GM19240 (cell line): ENCODE data around the gene VSIG10.
"Not testable (repeated sequence)": the region's sequence is repeated elsewhere in the genome, so short reads cannot be mapped to it uniquely, and the experiment has no call there.

Experiments used
- DNase-seq: peaks from one replicate; pipeline ENCODE4 v3.0.0; 2011; ENCODE audit warnings: low spot score; ENCODE audit not compliant: insufficient read length

VSIG10 gene

DNA sequence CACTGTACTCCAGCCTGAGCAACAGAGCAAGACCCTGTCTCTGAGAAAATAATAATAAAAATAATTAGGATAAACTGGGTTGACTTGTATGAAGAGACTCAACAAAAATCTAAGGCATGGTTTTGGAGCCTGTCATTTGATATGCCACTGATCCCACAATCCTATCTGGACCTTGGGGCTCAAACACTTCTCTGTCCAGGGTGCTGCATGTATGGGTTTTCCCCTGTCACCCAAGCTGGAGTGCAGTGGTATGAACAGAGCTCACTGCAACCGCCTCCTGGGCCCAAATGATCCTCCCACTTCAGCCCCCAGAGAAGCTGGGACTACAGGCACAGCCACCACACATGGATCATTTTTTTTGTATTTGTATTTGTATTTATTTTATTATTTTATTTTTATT is 5.3 kb upstream of the VSIG10 start:
- no peak for DNase-seq

DNA sequence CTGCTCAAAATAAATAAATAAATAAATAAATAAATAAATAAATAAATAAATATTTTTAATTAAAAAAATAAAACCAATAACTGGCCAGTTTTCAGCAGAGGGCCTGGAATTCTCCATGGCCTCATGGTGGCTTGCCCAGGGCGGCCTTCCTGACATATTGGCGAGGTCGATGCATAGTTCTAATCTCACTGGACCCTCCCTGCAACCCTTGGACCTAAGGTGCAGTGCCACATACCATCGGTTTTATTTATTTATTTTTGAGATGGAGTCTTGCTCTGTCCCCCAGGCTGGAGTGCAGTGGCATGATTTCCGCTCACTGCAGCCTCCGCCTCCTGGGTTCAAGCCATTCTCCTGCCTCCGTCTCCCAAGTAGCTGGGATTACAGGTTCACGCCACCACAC is 3.9 kb upstream of the VSIG10 start:
- DNase-seq = no peak

DNA sequence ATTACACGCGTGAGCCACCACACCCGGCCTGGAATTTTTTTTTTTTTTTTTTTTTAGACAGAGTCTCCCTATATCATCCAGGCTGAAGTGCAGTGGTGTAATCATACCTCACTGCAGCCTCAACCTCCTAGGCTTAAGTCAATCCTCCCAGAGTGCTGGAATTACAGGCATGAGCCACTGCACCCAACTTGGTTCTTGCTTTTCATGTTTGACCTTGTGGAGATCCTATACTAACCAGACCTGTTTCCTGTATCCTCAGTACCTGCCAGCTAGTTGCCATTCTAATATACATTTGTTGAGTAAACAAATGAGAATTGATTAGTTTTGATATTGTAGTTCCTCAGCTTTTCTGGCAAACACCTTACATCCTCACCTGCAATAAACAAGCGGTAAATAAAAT is 3.2 kb upstream of the VSIG10 start:
- no peak for DNase-seq

DNA sequence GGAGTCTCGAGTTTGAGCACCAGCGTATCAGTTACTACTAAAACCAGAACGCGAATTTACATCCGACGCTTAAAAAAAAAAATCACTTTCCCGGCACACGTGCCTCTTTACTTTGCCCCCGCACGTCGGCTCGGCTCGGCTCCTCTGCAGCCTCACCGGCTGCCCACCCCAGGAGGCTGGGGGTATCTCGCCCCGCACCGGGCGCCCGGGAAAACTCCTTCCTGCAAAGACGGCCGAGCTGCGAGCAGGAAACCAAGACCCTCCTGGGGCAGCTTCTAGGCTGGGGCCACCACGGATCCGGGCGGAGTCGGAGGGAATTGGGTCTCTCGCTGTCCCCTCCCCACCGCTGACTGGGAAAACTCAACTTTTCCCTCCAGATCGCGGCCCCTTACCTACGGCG is 610 bp downstream of the VSIG10 start:
- no peak for DNase-seq

DNA sequence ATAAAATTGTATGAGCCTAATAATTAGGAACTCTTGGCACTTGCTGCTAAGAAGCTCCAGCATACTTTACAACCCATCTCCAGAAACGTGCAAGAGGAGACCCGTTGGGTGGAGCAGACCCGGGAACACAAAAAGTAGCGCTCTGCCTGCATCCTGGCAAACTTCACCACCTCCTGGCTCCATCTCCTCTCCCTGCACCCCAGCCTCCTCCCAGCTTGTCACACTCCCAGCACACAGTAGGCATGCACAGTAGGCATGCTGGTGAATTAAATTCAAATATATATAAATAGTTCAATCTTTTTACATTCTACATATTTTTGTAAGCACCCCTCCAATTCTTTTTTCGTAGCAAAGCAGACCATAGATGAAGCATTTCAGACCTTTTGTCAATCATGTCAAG is 1.2 kb downstream of the VSIG10 start:
- no peak for DNase-seq

DNA sequence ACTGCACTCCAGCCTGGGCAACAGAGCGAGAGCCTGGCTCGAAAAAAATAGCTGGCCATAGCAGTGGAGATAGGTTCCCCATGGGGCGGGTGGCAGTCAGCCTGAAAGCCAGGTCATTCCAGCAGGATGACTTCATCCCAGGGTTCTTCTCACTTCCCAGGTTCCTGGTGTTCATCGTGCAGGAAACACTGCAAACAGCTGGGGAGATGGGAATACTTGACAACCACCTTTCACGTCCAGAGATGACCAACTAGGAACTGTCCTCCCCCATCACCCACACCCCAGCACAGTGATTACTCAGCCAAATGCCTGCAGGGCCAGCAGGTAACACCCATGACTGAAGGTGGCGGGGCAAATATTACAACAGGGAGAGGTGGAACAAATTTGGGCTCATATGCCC is 1.7 kb downstream of the VSIG10 start:
- no peak for DNase-seq

DNA sequence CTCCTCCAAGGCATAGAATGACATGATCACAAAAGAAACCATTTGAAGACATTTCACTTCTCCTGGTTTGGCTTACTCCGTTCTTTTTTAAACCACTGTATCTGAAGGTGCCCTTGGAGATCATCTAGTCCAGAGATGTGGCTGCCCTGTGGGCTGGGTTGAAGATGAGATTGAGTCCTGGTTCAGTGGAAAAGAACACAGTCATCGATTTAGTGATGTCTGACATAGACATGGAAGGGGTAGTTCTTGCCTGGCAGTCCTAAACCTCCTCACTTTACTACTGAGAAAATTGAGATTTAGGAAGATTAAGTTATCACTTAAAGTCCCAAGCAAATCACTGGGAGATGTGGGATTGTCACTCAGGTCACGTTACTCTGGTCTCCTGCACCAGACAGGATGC is 2.8 kb downstream of the VSIG10 start:
- DNase-seq = no peak

DNA sequence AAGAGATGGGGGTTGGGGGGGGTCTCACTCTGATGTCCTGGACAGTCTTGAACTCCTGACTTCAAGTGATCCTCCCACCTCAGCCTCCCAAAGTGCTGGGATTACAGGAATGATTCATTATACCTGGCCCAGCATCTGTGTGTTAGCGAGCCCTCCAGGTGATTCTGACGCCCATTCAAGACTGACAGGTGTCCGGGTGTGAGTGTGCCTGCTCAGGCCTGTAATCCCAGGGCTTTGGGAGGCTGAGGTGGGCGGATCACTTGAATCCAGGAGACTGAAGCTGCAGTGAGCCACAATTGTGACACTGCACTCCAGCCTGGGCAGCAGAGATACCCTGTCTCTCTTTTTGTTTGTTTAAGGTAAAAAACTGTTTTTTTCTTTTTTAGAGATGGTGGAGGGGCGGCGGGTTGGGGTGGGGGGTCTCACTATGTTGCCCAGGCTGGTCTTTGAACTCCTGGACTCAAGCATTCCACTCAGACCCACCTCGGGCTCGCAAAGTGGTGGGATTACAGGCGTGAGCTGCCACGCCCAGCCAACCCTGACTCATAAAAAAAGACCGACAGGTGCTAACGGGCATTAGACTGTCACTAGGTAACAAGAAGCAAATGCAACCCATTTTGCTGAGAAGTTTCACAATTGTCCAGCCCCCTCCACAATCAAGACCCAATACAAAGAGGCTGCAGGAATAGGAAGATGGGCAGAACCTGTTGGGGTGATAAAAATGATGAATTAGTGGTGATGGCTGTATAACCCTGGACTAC is 4.7 kb downstream of the VSIG10 start:
- no peak for DNase-seq

DNA sequence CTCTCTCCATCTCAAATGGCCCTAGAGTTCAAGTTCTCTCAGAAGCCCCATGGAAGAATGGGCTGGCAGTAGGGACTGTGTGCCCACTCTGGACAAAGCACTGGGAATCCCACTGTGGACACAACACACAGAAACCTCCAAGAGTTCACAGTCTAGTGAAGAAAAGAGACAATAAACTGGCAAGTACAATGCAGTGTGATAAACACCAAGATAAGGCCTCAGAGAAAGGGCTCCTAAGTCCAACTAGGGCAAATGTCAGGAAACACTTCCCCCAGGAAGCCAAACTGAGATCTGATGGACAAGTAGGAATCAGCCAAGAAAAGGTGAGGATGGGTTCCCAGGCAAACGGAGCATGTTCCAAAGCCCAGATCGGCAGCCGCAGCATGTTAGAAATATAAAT is 5.4 kb downstream of the VSIG10 start:
- DNase-seq = no peak

DNA sequence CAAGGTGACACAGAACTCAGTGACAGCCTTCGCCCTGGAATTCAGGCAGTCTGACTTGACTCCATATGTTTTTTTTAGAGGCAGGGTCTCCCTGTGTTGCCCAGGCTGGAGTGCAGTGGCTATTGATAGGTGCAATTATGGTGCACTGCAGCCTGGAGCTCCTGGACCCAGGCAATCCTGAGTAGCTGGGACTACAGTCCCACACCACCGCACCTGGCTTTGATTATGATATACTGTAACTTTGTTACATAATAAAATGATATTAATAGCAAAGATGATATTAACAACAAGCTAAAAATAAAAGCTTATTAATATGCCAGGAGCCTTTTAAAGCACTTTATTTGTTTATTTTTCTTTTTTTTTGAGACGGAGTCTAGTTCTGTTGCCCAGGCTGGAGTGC is 9.8 kb downstream of the VSIG10 start:
- DNase-seq = no peak

DNA sequence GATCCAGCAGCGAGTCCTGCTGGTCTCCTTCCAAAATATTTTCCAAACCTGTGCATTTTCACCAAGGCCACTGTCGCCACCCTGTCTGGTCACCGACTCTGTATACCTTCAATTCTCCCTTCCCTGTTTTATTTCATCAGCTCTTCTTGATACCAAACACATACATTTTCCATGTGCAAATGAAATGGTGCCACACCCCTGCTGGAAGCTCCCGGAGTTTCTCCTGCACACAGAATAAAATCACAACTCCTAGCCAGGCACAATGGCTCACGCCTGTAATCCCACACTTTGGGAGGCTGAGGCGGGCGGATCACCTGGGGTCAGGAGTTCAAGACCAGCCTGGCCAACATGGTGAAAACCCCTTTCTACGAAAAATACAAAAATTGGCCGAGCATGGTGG is 14.0 kb downstream of the VSIG10 start:
- DNase-seq = no peak

DNA sequence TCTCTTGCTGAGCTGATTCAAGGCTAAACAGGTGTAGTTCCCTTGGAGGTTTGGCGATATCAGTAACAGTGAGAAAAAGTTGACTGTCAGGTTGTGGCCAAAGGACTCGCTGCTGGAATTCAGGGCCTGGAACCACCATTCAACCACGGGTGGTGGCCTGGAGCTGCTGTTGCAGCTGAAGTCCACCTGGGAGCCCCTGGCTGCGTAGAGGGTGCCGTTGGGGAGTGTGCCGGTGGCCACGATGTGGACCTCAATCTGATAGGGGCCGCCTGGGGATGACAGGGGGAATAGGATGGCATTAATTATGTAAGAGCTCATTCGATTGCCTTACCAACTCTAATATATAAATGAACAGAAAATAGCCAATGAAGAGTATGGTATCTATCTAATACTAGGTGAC is 21.6 kb downstream of the VSIG10 start:
- no peak for DNase-seq

DNA sequence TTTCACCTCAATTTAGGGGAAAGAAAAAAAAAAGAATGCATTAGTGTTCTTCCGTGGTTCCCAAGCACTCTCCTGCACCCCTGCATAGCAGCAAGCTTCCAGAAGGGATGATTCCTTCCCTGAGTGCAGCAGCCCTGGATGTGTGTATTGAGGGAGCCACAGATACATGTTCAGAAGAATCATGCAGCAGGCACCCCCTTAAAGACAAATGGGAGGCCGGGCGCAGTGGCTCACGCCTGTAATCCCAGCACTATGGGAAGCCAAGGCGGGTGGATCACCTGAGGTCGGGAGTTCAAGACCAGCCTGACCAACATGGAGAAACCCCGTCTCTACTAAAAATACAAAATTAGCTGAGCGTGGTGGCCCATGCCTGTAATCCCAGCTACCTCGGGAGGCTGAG is 22.3 kb downstream of the VSIG10 start:
- not testable (repeated sequence) for DNase-seq

DNA sequence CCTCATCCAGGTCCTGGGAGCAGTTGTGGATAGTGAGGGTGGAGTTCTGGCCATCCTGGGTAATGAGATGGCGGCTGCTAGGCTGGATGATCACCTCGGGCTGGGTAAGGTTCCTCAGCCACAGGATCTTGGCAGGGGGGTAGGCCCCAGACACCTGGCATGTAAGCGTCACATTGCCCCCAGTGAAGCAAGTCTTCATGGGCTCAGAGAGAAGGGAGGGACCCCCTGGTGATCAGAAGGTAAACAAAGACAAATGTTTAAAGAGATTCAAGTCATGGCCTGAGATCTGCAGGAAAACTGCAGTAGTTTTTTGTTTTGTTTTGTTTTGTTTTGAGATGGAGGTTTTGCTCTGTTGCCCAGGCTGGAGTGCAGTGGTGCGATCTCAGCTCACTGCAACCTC is 30.0 kb downstream of the VSIG10 start:
- DNase-seq = no peak

DNA sequence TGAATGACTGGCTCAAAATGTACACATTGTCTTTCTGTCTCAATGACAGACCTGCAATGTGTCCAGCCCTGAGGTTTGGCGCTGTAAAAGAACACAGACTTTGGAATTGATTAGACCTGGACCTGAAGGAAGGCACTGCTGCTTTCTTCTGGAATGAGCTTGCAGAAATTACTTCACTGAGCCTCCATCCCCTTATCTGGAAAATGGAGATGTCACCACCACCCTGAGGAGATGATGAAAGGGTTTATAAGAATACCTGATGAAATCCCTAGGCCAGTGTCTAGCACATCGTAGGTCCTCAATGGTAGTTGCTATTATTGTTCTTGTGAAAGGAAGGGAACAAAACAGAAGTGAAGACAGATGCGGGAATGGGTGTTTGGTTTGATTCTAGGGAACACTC is 33.2 kb downstream of the VSIG10 start:
- DNase-seq = no peak

DNA sequence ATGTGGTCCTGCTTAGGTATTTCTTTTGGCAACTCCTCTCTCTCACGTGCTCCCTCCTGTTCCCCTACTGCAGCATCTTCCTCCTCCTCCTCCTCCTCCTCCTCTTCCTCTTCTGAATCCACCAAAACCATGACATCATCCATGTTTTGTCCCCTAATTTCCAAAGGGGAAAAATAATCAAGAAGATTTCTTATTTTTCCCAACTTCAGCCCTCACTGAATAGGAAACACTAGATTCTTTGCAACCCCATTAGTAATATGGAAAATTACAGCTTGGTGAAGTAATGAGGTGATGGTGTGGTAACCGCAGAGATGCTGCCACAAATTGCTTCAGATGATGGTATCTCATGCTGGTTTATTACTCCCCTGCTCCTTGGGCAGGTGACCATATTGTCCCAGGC is 35.4 kb downstream of the VSIG10 start:
- no peak for DNase-seq

DNA sequence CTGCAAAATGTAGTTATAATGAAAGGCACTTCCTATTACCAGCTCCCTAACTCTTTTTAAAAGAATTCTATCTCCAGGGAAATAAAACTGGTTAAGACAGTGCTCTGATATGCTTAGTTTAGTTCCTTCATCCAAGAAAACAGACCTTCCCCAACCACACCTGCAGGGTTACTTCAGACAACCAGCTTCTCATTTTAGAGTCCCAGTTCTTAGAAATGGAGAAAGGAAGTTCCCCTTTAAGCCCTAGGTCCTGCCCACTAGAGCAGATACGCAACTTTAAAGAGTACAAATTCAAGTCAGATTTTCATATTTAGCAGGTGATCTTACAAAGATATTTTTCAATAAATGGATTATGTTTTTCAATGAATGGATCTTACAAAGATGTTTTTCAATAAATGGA is 38.4 kb downstream of the VSIG10 start:
- no peak for DNase-seq

DNA sequence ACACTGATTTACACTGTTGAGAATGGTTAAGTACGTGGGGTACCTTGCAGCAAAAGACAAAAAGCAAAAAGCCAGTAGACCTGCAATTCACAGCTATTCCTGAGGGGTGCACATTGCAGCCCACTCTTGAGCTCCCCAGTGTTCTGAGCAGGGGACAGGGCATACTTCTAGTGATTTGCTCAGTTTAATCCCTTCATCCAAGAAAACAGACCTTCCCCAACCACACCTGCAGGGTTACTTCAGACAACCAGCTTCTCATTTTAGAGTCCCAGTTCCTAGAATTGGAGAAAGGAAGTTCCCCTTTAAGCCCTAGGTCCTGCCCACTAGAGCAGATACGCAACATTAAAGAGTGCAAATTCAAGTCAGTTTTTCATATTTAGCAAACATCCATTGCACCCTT is 39.2 kb downstream of the VSIG10 start:
- DNase-seq = peak; percentile 41

DNA sequence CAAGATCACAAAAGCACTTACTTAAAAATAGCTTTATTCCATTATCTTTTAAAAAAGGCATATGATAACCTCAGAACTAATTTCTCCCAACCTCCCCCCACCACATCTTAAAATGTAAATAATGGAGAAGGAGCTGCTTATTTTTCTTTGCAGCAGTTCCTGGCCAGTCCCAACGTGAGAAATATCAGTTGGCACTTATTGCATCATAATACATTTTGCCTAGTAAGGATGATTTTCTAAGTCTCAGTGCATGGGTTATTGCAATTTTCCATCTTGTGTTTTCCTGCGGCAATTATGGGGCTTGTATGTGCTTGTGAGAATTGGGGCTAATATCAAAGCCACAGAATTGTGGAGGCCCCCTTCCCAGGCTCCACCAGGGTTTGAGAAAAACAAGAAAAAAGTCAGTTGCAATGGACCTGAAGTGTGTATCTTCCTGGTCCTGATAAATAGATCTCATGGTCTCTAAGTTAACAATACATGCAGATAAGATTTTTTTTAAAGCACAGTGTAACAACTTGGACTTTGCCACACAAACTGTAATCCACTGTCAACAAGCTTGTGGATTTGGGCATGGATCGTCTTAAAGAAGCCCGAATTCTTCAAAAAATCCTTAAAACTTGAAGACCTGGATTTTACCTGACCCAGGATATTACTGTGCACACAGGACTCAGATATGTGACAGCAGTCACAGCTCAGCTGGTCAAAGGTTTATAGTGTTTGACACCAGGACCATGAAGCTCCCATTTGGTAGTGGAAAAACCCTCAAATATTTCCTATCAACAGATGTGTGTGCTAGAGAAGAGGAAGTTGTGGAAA is 40.0 kb downstream of the VSIG10 start:
- no peak for DNase-seq

DNA sequence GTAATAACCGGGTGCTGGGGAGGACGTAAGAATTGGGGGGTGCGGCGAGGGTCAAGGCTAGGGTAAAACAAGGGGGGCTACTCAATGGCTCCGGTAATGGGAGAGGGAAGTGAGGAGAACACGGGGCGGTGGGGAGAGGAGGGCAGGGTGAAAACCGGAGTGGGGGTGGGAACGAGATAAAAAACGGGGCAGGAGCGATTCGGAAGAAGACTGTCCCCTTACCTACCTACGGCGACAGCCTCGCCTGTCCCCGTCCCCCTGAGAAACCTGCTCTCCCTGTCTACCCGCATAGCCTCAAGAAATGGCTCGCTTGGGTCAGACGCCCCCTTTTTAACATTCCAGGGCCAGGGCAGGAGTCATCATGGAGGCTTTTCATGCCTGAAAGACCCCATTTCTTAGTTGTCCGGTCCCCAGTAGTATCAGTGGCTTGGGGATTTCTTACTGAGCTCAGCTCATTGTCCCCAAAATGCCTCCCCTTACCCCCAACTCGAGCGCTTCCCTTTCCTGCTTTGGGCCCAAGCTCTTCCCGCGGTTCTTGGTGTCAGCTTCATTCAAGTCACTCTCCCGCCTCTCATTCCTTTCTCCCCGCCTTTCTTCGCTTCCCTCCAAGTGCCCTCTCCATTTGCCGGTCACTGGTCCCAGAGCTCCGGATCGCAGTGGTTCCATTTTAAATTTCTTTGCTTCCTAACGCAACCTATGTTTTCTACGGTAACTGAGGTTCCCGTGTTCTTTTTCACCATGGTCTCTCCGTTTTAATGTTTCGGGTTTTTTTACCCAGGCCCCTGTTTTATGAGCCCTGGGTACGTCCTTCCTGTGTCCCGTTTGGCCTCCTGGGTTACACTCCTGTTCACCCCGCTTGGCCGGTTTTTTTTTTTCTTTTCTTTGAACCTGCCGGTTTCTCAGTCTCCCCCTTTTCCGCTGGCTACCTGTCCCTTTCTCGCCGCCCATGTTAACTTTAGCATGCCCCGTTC is 41.7 kb downstream of the VSIG10 start:
- DNase-seq = peak; percentile 23

DNA sequence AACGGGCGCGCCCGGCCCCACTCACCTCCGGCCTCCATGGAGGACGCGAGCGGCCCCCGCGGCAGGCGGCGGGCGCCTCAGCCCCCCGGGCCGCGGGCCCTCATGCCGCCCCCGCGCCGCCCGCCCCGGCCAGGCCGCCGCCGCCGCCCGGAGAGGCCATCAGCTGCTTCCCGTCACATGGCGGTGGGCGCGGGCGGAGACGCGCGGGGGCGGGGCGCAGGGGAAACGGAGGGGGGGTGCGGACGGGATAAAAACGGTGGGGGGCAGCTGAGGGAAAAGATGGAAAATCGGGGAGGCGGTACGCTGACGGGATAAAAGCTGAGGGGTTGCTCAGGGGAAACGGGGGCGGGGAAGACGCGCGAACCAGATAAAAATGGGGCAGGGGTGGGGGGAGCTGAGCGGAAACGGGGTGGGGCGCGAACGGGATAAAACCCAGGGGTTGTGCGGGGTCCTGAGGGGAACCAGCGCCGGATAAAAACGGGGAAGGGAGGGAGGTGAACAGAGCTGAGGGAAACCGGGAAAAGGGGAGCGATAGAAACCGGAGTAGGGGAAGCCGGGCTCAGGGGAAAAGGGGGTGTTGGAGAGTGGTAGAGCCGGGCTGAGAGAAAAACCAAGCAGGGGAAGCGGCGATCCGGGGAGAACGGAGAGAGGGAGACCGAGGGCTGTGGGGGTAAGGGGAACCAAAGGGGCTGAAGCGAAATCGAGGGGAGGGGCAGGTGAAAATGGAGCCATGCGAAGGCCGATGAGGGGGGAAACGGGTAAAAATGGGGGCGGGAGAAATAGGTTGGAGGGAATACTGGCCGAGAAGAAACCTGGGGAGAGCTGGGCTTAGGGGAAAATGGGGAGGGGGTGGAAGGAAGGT is 42.6 kb downstream of the VSIG10 start, which contains the start of gene WSB2:
TSS of gene WSB2 (minus strand) at position 169 of the 862 bp plus-strand sequence. CDS start at position 38, 131 bp downstream.
- peak; percentile 8 for DNase-seq
